Hepatocyte (in vitro differentiated cells): ENCODE results near the gene EXOC6B. TPM values are rescaled to one million over a fixed set of nuclear protein-coding genes. Genes with fewer than 3 reads are reported as not detected.

Experiments
- DNase-seq: peaks from one replicate; pipeline ENCODE4 v3.0.0-alpha.2; 2016; ENCODE audit warnings: low spot score
- H2AFZ ChIP-seq: fragments of 200-600 bp; sonication (generic); 2 replicates; pipeline ENCODE4 v1.6.0; 2016; ENCODE audit warnings: antibody characterized with exemption, mild to moderate bottlenecking
- H3K27ac ChIP-seq: fragments of 200-600 bp; sonication (generic); 2 replicates; pipeline ENCODE4 v1.5.1; 2016; ENCODE audit warnings: mild to moderate bottlenecking
- H3K27me3 ChIP-seq: fragments of 200-600 bp; sonication (generic); 2 replicates; pipeline ENCODE4 v1.6.1; 2016
- H3K36me3 ChIP-seq: fragments of 200-600 bp; sonication (generic); replicated peaks from 2 replicates; pipeline ENCODE4 v1.5.1; 2016; ENCODE audit warnings: low read depth; ENCODE audit not compliant: insufficient read depth
- H3K4me1 ChIP-seq: fragments of 200-600 bp; sonication (generic); 2 replicates; pipeline ENCODE4 v1.5.1; 2016; ENCODE audit warnings: mild to moderate bottlenecking, moderate library complexity; ENCODE audit not compliant: insufficient read depth
- H3K4me2 ChIP-seq: fragments of 200-600 bp; sonication (generic); 2 replicates; pipeline ENCODE4 v1.6.0; 2016
- H3K4me3 ChIP-seq: fragments of 200-600 bp; sonication (generic); 2 replicates; pipeline ENCODE4 v1.5.1; 2016; ENCODE audit warnings: mild to moderate bottlenecking
- H3K79me2 ChIP-seq: fragments of 200-600 bp; sonication (generic); 2 replicates; pipeline ENCODE4 v1.6.0; 2017; ENCODE audit warnings: mild to moderate bottlenecking
- H3K9me2 ChIP-seq: fragments of 200-600 bp; sonication (generic); replicated peaks from 2 replicates; pipeline ENCODE4 v1.6.0; 2017; ENCODE audit warnings: mild to moderate bottlenecking; ENCODE audit not compliant: insufficient read depth
- H3K9me3 ChIP-seq: fragments of 200-600 bp; sonication (generic); 2 replicates; pipeline ENCODE4 v1.5.1; 2016; ENCODE audit warnings: low read depth, mild to moderate bottlenecking
- H4K20me1 ChIP-seq: fragments of 200-600 bp; sonication (generic); 2 replicates; pipeline ENCODE4 v1.6.0; 2016; ENCODE audit warnings: mild to moderate bottlenecking; ENCODE audit not compliant: insufficient read depth, poor library complexity, severe bottlenecking
- CTCF ChIP-seq: fragments of 200-600 bp; sonication (generic); IDR thresholded peaks from 2 replicates; pipeline ENCODE4 v1.5.1; 2016; ENCODE audit warnings: antibody characterized with exemption, mild to moderate bottlenecking; ENCODE audit not compliant: poor library complexity
- EZH2 ChIP-seq: fragments of 200-600 bp; sonication (generic); IDR thresholded peaks from 2 replicates; pipeline ENCODE4 v1.6.1; 2016; ENCODE audit warnings: antibody characterized with exemption, mild to moderate bottlenecking, borderline replicate concordance
- EZH2phosphoT487 ChIP-seq: fragments of 200-600 bp; sonication (generic); IDR thresholded peaks from one replicate; pipeline ENCODE4 v1.6.1; 2018; ENCODE audit warnings: antibody characterized with exemption, mild to moderate bottlenecking, low read depth, moderate library complexity; ENCODE audit not compliant: unreplicated experiment, severe bottlenecking
- WGBS: methylation state at CpG from one replicate; pipeline ENCODE4 v1.1.6; 2016; ENCODE audit warnings: low lambda C conversion rate; ENCODE audit errors: missing lambda C conversion rate; 5-methylcytosine and 5-hydroxymethylcytosine counted together
- polyA plus RNA-seq: library from polyadenylated mRNA; unstranded; fragments of >200 nt; fragmentation: Nextera tagmentation; extraction: Ambion mirVana; gene quantifications from 2 replicates; pipeline ENCODE4 v1.2.1, GENCODE V29; 2016
- total RNA-seq: library from RNA; depleted of rRNA; stranded (reverse); fragments of >200 nt; gene quantifications from 2 replicates; pipeline ENCODE4 v1.2.3, GENCODE V29; 2014

Gene EXOC6B
- total and polyA plus RNA-seq, 2 experiments from 2014 or later: 11.8 to 36.2 TPM

- Histone ChIP-seq H3K27ac (no peak overlapping the region), H2AFZ (no peak overlapping the region), H3K4me1 (no peaks in the 10 kb centered on the region), H3K36me3 (no peaks in the 10 kb centered on the region), H3K4me2 (no peak overlapping the region), H3K9me2 (no peaks in the 10 kb centered on the region), H3K79me2 (no peaks in the 10 kb centered on the region), H3K27me3 (no peaks in the 10 kb centered on the region), H3K9me3 (no peaks in the 10 kb centered on the region), H3K4me3 (no peak overlapping the region), H4K20me1 (no peaks in the 10 kb centered on the region)
- WGBS: 96% methylated on average over 3 of the region's 3 CpGs
- TF ChIP-seq EZH2phosphoT487 (no peak), EZH2 (no peak), CTCF (no peak)
- no peak for DNase-seq
Observed at GRCh38 chr2:72848436-72849137, 22.8 kb upstream of the EXOC6B start.

GRCh38 chr2:72847534-72848315 lies 21.9 kb upstream of the EXOC6B start:
- no peak for DNase-seq
- TF ChIP-seq CTCF: no peak
- no peak for TF ChIP-seq EZH2
- TF ChIP-seq EZH2phosphoT487: no peak
- H3K4me1 ChIP-seq: no peaks in the 10 kb centered on the region
- no peaks in the 10 kb centered on the region for H3K79me2 ChIP-seq
- WGBS: 39% methylated on average over 3 of the region's 3 CpGs
- H3K9me2 ChIP-seq: no peaks in the 10 kb centered on the region
- H3K9me3 ChIP-seq: no peaks in the 10 kb centered on the region
- no peaks in the 10 kb centered on the region for H4K20me1 ChIP-seq
- no peak overlapping the region for H3K4me2 ChIP-seq
- H3K36me3 ChIP-seq: no peaks in the 10 kb centered on the region
- no peak overlapping the region for H2AFZ ChIP-seq
- no peak overlapping the region for H3K4me3 ChIP-seq
- no peak overlapping the region for H3K27ac ChIP-seq
- no peaks in the 10 kb centered on the region for H3K27me3 ChIP-seq

GRCh38 chr2:72846171-72847095 lies 20.6 kb upstream of the EXOC6B start:
- Histone ChIP-seq H4K20me1 (no peaks in the 10 kb centered on the region), H3K9me3 (no peaks in the 10 kb centered on the region), H3K9me2 (no peaks in the 10 kb centered on the region), H3K4me2 (no peak overlapping the region), H2AFZ (no peak overlapping the region), H3K27me3 (no peaks in the 10 kb centered on the region), H3K79me2 (no peaks in the 10 kb centered on the region), H3K27ac (no peak overlapping the region), H3K36me3 (no peaks in the 10 kb centered on the region), H3K4me3 (no peak overlapping the region), H3K4me1 (no peaks in the 10 kb centered on the region)
- DNase-seq: no peak
- 87% methylated on average over 6 of the region's 6 CpGs for WGBS
- TF ChIP-seq CTCF (no peak), EZH2phosphoT487 (no peak), EZH2 (no peak)
